ENCODE data around the gene SLIT3. TPM values are rescaled to one million over a fixed set of nuclear protein-coding genes. Genes with fewer than 3 reads are reported as not detected.

Gene SLIT3
- 10 to 100 TPM in 2 of 4 donors, 1 to 10 TPM in 2; 6.8 to 23.1 (median 13.3) TPM for total RNA-seq

DNA sequence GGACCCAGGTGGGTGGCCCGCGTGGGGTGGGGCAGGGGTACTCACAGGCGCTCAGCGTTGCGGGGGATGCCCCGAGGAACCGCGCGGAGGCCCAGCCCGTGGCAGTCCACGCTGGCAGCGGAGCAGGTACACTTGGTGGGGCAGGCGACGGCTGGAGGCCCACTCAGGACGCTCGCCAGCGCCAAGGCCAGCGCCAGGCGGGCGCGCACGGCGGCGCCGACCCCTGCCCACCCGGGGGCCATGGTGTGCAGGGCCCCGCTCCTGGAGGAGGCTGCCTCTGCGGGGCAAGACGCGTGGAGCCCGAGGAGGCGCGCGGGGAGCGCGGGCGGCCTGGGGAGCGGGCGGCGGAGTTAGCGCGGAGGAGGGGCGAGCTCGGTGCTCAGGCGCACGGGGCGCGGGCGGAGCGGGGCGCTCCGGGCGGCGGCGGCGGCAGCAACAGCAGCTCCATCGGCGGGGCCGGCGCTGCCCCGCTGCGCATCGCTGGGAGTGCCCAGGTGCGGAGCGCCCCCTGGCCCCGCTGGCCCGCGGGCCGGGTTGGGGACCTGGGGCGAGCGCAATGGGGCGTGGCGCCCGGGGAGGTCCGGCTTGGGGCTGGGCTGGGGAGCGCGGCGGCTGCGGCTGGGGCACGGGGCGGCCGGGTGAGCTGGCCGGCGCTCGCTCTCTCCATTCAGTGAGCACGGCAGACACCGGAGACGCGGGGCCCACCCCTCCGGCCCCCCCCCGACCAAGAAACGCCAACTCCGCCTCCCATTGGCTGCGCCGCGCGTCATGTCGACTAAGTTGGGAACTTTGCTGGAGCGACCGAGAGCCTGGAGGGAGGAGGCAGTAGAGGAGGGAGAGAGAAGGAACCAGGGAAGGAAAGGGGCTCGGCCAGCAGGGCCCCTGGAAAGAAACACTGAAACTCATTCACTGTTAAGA, at the start of gene SLIT3:
TSS of gene SLIT3 (minus strand) at position 672 of the 918 bp plus-strand sequence. CDS start at position 242, 430 bp downstream.
- Histone ChIP-seq H3K9me3 (no peaks in the 10 kb centered on the region), H3K36me3 (no peaks in the 10 kb centered on the region), H3K27me3 (no peaks in the 10 kb centered on the region), H3K4me3 (peak within 1 kb of the TSS; percentile 12 to 48 (median 35)), H3K4me1 (peaks cover 0 to 4% (median 0%) of the 10 kb centered on the region in 4 donors), H3K27ac (peak within 1 kb of the TSS in 3 of 4 donors; percentile 49 to 65 (median 59))
- DNase-seq: peak in 1 of 3 donors; percentile 56
- no peak for TF ChIP-seq POLR2A (IDR thresholded peaks at IDR 0.05)
- TF ChIP-seq, protein P1, sequence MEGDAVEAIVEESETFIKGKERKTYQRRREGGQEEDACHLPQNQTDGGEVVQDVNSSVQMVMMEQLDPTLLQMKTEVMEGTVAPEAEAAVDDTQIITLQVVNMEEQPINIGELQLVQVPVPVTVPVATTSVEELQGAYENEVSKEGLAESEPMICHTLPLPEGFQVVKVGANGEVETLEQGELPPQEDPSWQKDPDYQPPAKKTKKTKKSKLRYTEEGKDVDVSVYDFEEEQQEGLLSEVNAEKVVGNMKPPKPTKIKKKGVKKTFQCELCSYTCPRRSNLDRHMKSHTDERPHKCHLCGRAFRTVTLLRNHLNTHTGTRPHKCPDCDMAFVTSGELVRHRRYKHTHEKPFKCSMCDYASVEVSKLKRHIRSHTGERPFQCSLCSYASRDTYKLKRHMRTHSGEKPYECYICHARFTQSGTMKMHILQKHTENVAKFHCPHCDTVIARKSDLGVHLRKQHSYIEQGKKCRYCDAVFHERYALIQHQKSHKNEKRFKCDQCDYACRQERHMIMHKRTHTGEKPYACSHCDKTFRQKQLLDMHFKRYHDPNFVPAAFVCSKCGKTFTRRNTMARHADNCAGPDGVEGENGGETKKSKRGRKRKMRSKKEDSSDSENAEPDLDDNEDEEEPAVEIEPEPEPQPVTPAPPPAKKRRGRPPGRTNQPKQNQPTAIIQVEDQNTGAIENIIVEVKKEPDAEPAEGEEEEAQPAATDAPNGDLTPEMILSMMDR (IDR thresholded peaks at IDR 0.05): no peak

DNA sequence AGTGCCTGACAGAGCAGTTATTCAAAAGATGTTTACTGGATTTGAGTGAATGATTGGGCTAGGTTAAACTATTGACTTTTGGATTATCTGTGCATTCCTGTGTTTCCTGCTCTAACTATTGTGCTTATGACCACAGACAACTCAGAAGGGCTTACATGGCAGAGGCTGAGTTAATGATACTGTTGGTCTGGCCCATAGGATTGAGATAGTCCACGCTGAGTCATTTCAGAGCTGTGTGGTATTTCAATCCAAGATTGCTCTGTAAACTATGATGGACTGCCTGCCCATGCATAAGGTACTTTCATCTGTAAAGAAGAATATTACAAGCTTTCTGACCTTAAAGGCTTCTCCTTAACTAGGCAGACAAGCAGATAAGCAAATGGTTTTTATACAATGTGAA, 49.1 kb upstream of the SLIT3 start:
- no peak for DNase-seq
- H3K4me3 ChIP-seq: no peak overlapping the region
- TF ChIP-seq, protein P1 (IDR thresholded peaks at IDR 0.05): no peak
- TF ChIP-seq POLR2A (IDR thresholded peaks at IDR 0.05): no peak
- H3K4me1 ChIP-seq: no peaks in the 10 kb centered on the region
- no peak overlapping the region for H3K27ac ChIP-seq
- H3K9me3 ChIP-seq: no peaks in the 10 kb centered on the region
- H3K27me3 ChIP-seq: no peaks in the 10 kb centered on the region
- no peaks in the 10 kb centered on the region for H3K36me3 ChIP-seq

DNA sequence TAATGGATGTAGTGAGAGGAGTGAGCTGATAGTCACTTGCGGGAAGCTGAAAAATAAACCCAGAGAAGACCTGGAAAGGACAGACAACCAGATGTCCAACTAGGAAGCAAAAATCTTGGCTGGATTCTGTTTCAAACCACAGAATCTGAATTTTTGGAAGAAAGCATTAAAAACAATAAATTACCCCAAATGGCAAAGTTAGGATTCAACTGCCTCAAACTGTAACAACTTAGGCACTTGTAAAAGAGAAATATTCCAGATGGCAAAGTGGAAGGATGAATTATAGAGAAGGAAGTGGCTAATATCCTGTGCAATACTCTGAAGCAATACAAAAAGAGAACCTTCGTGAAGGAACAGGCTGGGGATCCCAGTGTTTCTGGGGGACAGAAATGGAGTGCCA, 46.8 kb upstream of the SLIT3 start:
- Histone ChIP-seq H3K4me1 (no peaks in the 10 kb centered on the region), H3K27me3 (no peaks in the 10 kb centered on the region), H3K4me3 (no peak overlapping the region), H3K9me3 (no peaks in the 10 kb centered on the region), H3K36me3 (no peaks in the 10 kb centered on the region), H3K27ac (no peak overlapping the region)
- no peak for DNase-seq
- TF ChIP-seq POLR2A (IDR thresholded peaks at IDR 0.05): no peak
- TF ChIP-seq, protein P1 (IDR thresholded peaks at IDR 0.05): no peak

DNA sequence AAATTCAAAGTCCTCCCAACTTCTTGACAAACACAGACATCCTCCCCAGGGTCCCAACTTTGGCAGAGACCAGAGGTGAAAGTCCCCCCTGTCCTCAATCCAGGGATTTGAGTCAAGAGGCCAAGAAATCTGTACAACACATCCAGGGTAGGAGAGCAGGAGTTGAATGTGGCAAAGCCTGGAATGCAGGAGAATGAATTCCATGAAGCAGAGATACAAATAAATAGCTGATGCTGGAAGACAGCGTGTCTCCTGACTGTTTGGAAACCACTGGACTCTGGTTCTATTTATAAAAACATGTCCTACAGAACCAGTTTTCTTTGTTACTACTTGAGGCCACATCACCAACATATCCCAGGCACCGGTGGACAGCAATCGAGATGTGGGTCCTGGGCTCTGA, 43.7 kb upstream of the SLIT3 start:
- no peaks in the 10 kb centered on the region for H3K36me3 ChIP-seq
- TF ChIP-seq POLR2A (IDR thresholded peaks at IDR 0.05): no peak
- TF ChIP-seq, protein P1 (IDR thresholded peaks at IDR 0.05): no peak
- no peak overlapping the region for H3K4me3 ChIP-seq
- no peaks in the 10 kb centered on the region for H3K27me3 ChIP-seq
- H3K4me1 ChIP-seq: no peaks in the 10 kb centered on the region
- no peak overlapping the region for H3K27ac ChIP-seq
- DNase-seq: no peak
- no peaks in the 10 kb centered on the region for H3K9me3 ChIP-seq

DNA sequence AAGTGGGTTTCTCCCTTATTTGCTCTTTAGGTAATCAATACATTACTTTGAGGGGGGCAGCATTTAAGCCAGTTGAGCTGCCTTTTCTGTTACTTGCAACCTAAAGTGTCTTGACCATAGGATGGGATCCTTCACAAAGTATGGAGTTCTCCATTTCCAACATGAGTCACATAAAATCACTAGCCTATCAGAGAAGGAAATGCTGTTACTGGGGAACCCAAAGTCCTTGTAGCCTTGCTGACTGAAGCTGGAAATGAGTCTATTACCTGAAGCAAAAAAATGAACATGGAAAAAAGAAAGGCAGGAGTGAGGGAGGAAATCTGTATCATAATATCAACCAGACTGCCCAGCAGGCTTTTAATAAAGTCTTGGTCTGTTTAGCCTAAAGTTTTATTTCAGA, 42.8 kb upstream of the SLIT3 start:
- no peak for DNase-seq
- TF ChIP-seq POLR2A (IDR thresholded peaks at IDR 0.05): no peak
- TF ChIP-seq, protein P1 (IDR thresholded peaks at IDR 0.05): no peak
- H3K4me1 ChIP-seq: no peaks in the 10 kb centered on the region
- no peaks in the 10 kb centered on the region for H3K27me3 ChIP-seq
- no peaks in the 10 kb centered on the region for H3K9me3 ChIP-seq
- no peak overlapping the region for H3K27ac ChIP-seq
- H3K4me3 ChIP-seq: no peak overlapping the region
- H3K36me3 ChIP-seq: no peaks in the 10 kb centered on the region

Measured in Peyer's patch (tissue), 4 donors.